ENCODE data around the gene MYMK.

Gene MYMK

DNA sequence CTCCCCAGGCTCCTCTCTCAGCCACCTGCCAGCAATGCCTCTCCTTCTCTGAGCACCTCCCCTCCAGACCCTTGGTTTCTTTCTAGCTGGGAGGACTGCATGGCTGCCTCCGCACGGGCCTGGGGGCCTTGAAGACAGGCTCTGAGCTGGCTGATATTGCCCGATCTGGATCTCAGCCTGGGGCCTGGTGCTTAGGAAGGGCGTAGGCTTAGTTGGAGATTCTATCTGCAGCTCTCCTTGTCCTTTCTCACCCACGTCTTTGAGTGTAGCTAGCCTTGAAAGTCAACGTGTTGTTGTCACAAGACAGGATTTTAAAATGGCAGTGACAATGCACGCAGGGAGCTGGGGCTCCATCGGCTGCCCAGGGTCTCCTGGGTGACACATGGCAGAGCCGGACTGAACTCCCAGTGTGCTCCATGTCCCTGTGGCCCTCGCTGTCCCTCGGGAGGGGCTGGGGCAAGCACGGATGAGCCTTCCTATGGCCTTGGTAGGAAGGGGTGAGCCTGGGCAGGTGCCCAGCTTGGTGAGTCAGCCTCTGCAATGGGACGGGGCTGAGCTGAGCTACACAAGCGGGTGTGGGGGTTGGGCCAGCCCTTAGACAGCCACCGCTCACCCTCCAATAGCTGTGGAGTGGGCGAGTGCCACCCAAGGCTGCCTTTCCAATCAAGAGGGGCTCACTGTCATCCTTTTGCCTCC is 19.2 kb upstream of the MYMK start:
- no peak overlapping the region for H3K27ac ChIP-seq
- TF ChIP-seq, protein P1, sequence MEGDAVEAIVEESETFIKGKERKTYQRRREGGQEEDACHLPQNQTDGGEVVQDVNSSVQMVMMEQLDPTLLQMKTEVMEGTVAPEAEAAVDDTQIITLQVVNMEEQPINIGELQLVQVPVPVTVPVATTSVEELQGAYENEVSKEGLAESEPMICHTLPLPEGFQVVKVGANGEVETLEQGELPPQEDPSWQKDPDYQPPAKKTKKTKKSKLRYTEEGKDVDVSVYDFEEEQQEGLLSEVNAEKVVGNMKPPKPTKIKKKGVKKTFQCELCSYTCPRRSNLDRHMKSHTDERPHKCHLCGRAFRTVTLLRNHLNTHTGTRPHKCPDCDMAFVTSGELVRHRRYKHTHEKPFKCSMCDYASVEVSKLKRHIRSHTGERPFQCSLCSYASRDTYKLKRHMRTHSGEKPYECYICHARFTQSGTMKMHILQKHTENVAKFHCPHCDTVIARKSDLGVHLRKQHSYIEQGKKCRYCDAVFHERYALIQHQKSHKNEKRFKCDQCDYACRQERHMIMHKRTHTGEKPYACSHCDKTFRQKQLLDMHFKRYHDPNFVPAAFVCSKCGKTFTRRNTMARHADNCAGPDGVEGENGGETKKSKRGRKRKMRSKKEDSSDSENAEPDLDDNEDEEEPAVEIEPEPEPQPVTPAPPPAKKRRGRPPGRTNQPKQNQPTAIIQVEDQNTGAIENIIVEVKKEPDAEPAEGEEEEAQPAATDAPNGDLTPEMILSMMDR (conservative IDR thresholded peaks at IDR 0.05; ENCODE audit: low read depth, low read length), result no peak
- no peak overlapping the region for H3K4me2 ChIP-seq
- H2AFZ ChIP-seq (ENCODE audit: low read depth), result no peak overlapping the region
- no peak overlapping the region for H3K4me3 ChIP-seq (IDR thresholded peaks at IDR 0.05; ENCODE audit: insufficient read depth, low read depth, low read length)
- no peaks in the 10 kb centered on the region for H3K36me3 ChIP-seq (ENCODE audit: insufficient read depth)
- H3K4me1 ChIP-seq (ENCODE audit: low read depth, poor library complexity, severe bottlenecking), result no peaks in the 10 kb centered on the region
- H4K20me1 ChIP-seq (ENCODE audit: insufficient read depth), result no peaks in the 10 kb centered on the region
- H3K79me2 ChIP-seq (ENCODE audit: insufficient read depth, low read depth), result no peaks in the 10 kb centered on the region
- peaks cover 79% of the 10 kb centered on the region for H3K27me3 ChIP-seq (ENCODE audit: insufficient read depth, low read depth)
- H3K9ac ChIP-seq, result no peak overlapping the region

DNA sequence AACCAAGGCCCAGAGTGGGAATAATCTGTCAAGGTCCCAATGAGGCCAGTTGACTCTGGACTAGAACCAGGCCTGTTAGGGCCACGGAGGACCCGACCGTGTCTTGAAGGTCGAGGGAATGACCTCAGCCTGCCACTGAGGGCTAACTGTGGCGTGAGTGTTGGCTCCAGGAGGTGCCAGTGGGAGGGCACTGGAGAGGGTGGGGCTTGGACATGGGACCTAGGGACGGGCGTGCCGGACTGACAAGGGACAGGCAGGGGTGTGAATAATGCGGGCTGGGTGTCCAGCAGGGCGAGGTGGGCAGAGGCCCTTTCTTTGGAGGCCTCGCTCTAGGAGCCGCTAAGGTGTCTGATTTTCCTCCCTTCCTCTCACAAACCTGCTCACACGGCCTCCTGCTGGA is 17.2 kb upstream of the MYMK start:
- Histone ChIP-seq H2AFZ (ENCODE audit: low read depth) (no peak overlapping the region), H3K36me3 (ENCODE audit: insufficient read depth) (no peaks in the 10 kb centered on the region), H3K79me2 (ENCODE audit: insufficient read depth, low read depth) (no peaks in the 10 kb centered on the region), H3K4me3 (IDR thresholded peaks at IDR 0.05; ENCODE audit: insufficient read depth, low read depth, low read length) (no peak overlapping the region), H3K27ac (no peak overlapping the region), H4K20me1 (ENCODE audit: insufficient read depth) (no peaks in the 10 kb centered on the region), H3K4me1 (ENCODE audit: low read depth, poor library complexity, severe bottlenecking) (no peaks in the 10 kb centered on the region), H3K27me3 (ENCODE audit: insufficient read depth, low read depth) (peaks cover 92% of the 10 kb centered on the region), H3K4me2 (no peak overlapping the region), H3K9ac (no peak overlapping the region)
- TF ChIP-seq, protein P1 (conservative IDR thresholded peaks at IDR 0.05; ENCODE audit: low read depth, low read length), result no peak

DNA sequence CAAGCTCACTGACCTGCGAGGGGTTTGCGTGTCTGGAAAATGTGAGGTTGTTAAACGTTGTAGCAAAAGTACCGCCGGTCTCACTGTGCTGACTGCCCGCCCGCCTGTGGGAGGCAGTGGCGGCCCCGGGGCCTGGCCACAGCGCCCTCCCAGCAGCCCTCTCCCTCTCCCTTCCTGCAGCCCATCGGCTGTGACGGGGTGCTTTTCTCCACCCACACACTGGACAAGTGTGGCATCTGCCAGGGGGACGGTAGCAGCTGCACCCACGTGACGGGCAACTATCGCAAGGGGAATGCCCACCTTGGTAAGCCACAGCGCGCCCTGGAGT is 15.9 kb upstream of the MYMK start:
- Histone ChIP-seq H4K20me1 (ENCODE audit: insufficient read depth) (no peaks in the 10 kb centered on the region), H2AFZ (ENCODE audit: low read depth) (no peak overlapping the region), H3K27me3 (ENCODE audit: insufficient read depth, low read depth) (peaks cover 95% of the 10 kb centered on the region), H3K79me2 (ENCODE audit: insufficient read depth, low read depth) (no peaks in the 10 kb centered on the region), H3K36me3 (ENCODE audit: insufficient read depth) (no peaks in the 10 kb centered on the region), H3K9ac (no peak overlapping the region), H3K27ac (no peak overlapping the region), H3K4me2 (no peak overlapping the region), H3K4me3 (IDR thresholded peaks at IDR 0.05; ENCODE audit: insufficient read depth, low read depth, low read length) (no peak overlapping the region), H3K4me1 (ENCODE audit: low read depth, poor library complexity, severe bottlenecking) (no peaks in the 10 kb centered on the region)
- TF ChIP-seq, protein P1 (conservative IDR thresholded peaks at IDR 0.05; ENCODE audit: low read depth, low read length), result no peak

DNA sequence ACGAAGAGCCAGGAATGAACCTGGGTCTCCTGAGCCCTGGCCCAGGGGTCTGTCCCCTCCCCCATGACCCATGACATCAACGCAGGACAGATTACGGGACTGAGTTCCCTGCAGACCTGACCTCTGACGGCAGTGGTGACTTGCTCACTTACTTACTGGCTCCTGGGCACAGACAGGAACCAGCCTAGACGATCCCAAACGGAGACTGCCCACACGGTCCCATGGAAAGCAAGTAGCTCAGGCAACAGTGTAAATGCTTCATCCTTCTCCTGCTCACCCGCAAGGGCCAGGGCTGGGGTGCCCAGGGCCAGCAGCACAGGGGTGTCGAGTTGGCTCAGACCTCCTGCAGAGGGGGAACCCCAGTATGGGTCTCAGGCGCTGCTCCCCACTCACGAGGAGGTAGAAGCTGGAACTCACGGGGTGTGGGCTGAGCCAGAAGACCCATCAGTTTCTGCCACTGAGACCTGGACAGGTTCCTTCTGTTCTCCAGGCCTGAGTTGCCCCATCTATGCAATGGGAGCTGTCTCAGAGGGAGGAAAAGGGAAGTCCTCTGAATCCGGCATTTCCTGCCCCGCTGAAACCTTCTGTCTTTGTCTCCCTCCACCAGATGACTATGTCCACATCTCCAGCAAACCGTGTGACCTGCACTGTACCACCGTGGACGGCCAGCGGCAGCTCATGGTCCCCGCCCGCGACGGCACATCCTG is 15.4 kb upstream of the MYMK start:
- TF ChIP-seq, protein P1 (conservative IDR thresholded peaks at IDR 0.05; ENCODE audit: low read depth, low read length), result no peak
- Histone ChIP-seq H3K4me1 (ENCODE audit: low read depth, poor library complexity, severe bottlenecking) (no peaks in the 10 kb centered on the region), H3K27me3 (ENCODE audit: insufficient read depth, low read depth) (peaks cover 93% of the 10 kb centered on the region), H3K27ac (no peak overlapping the region), H2AFZ (ENCODE audit: low read depth) (no peak overlapping the region), H3K4me3 (IDR thresholded peaks at IDR 0.05; ENCODE audit: insufficient read depth, low read depth, low read length) (no peak overlapping the region), H3K36me3 (ENCODE audit: insufficient read depth) (no peaks in the 10 kb centered on the region), H4K20me1 (ENCODE audit: insufficient read depth) (no peaks in the 10 kb centered on the region), H3K79me2 (ENCODE audit: insufficient read depth, low read depth) (no peaks in the 10 kb centered on the region), H3K4me2 (no peak overlapping the region), H3K9ac (no peak overlapping the region)
